T-helper 2 cell (primary cell): ENCODE measurements around the gene DPCD.
"Not testable (repeated sequence)": the region's sequence is repeated elsewhere in the genome, so short reads cannot be mapped to it uniquely, and the experiment has no call there.

Experiments used
- DNase-seq, 5 experiments: peaks; one replicate each; pipeline versions ENCODE4 v3.0.0 to v3.0.0-alpha.2; 2012 to 2022

The DPCD gene

GRCh38 chr10:101588879-101589278 lies 758 bp downstream of the DPCD start:
- DNase-seq, result no peak

- DNase-seq, result not testable (repeated sequence)
These were observed 5.2 kb downstream of the DPCD start for GRCh38 chr10:101593331-101593730.

GRCh38 chr10:101595591-101596433 lies 7.7 kb downstream of the DPCD start:
- no peak for DNase-seq

- DNase-seq, result no peak
These were observed 9.2 kb downstream of the DPCD start for GRCh38 chr10:101597091-101597900.

GRCh38 chr10:101601541-101601940 lies 13.4 kb downstream of the DPCD start:
- no peak for DNase-seq

- DNase-seq, result peak in 4 of 5 experiments; percentile 5 to 77 (median 41)
These were observed 14.8 kb downstream of the DPCD start for GRCh38 chr10:101602761-101603398.

GRCh38 chr10:101607124-101607523 lies 19.0 kb downstream of the DPCD start:
- no peak for DNase-seq

GRCh38 chr10:101609481-101609880 lies 21.4 kb downstream of the DPCD start:
- no peak for DNase-seq

GRCh38 chr10:101611096-101611905 lies 23.2 kb downstream of the DPCD start:
- peak in 1 of 5 experiments; percentile 24 for DNase-seq

- DNase-seq, result no peak
These were observed 24.0 kb downstream of the DPCD start for GRCh38 chr10:101612086-101612485.

GRCh38 chr10:101612872-101613271 lies 24.8 kb downstream of the DPCD start:
- no peak for DNase-seq

- no peak for DNase-seq
These were observed 25.5 kb downstream of the DPCD start for GRCh38 chr10:101613646-101614045.

GRCh38 chr10:101614663-101615524 lies 26.8 kb downstream of the DPCD start:
- no peak for DNase-seq

- no peak for DNase-seq
These were observed 27.5 kb downstream of the DPCD start for GRCh38 chr10:101615525-101616116.

GRCh38 chr10:101616415-101617101 lies 28.4 kb downstream of the DPCD start:
- DNase-seq, result no peak

- no peak for DNase-seq
These were observed 29.1 kb downstream of the DPCD start for GRCh38 chr10:101617102-101617823.

GRCh38 chr10:101617824-101618568 lies 29.9 kb downstream of the DPCD start:
- no peak for DNase-seq

GRCh38 chr10:101618871-101619270 lies 30.8 kb downstream of the DPCD start:
- DNase-seq, result no peak

- DNase-seq, result no peak
These were observed 31.9 kb downstream of the DPCD start for GRCh38 chr10:101619983-101620382.
